SJSA1 (cell line): ENCODE measurements around the gene RBM19. TPM values are rescaled to one million over a fixed set of nuclear protein-coding genes. Genes with fewer than 3 reads are reported as not detected.
A peak's percentile ranks its signal among the peaks of the same experiment; 100 is the strongest.

ENCODE experiments used
- DNase-seq, 2 experiments: peaks; one replicate each; pipeline ENCODE4 v3.0.0-alpha.2; 2015 to 2020; ENCODE audit warnings: low spot score in 2 of 2, low read depth in 1 of 2
- H3K27ac ChIP-seq: fragments of 250-450 bp; sonication (Bioruptor Pico); 2 replicates; pipeline ENCODE4 v1.5.1; 2020; ENCODE audit warnings: mild to moderate bottlenecking, moderate library complexity
- H3K27me3 ChIP-seq: fragments of 250-450 bp; sonication (Bioruptor Pico); replicated peaks from 2 replicates; pipeline ENCODE4 v1.5.1; 2020; ENCODE audit warnings: mild to moderate bottlenecking, moderate library complexity
- H3K36me3 ChIP-seq: fragments of 250-450 bp; sonication (Bioruptor Pico); 2 replicates; pipeline ENCODE4 v1.5.1; 2020; ENCODE audit warnings: mild to moderate bottlenecking
- H3K4me1 ChIP-seq: fragments of 250-450 bp; sonication (Bioruptor Pico); replicated peaks from 2 replicates; pipeline ENCODE4 v1.6.1; 2021; ENCODE audit warnings: mild to moderate bottlenecking
- H3K4me3 ChIP-seq: fragments of 250-450 bp; sonication (Bioruptor Pico); 2 replicates; pipeline ENCODE4 v1.5.1; 2020; ENCODE audit warnings: mild to moderate bottlenecking
- H3K9me3 ChIP-seq: fragments of 250-450 bp; sonication (Bioruptor Pico); replicated peaks from 2 replicates; pipeline ENCODE4 v1.5.1; 2020; ENCODE audit warnings: mild to moderate bottlenecking
- total RNA-seq: library from RNA; depleted of rRNA; stranded (reverse); fragments of >200 nt; shearing (Covaris generic); gene quantifications from 2 replicates; pipeline ENCODE4 v1.2.3, GENCODE V29; 2014

RBM19 gene
- total RNA-seq, 1 experiment from 2014 or later: 433 TPM

GRCh38 chr12:113958108-113958507 lies 8.0 kb downstream of the RBM19 start:
- DNase-seq: peak in 1 of 2 experiments; percentile 95
- H3K4me1 ChIP-seq: peaks cover 19% of the 10 kb centered on the region
- H3K9me3 ChIP-seq: no peaks in the 10 kb centered on the region
- no peaks in the 10 kb centered on the region for H3K27me3 ChIP-seq
- H3K36me3 ChIP-seq: peaks cover 98% of the 10 kb centered on the region
- no peak overlapping the region for H3K27ac ChIP-seq
- no peak overlapping the region for H3K4me3 ChIP-seq

GRCh38 chr12:113957627-113958026 lies 8.5 kb downstream of the RBM19 start:
- H3K27me3 ChIP-seq: no peaks in the 10 kb centered on the region
- DNase-seq: peak; percentile 72 to 93

GRCh38 chr12:113955109-113955970 lies 10.8 kb downstream of the RBM19 start:
- peak; percentile 71 to 80 for DNase-seq
- no peaks in the 10 kb centered on the region for H3K4me1 ChIP-seq
- H3K27me3 ChIP-seq: no peaks in the 10 kb centered on the region
- H3K9me3 ChIP-seq: no peaks in the 10 kb centered on the region
- no peak overlapping the region for H3K4me3 ChIP-seq
- no peak overlapping the region for H3K27ac ChIP-seq
- H3K36me3 ChIP-seq: peaks cover 100% of the 10 kb centered on the region

More at GRCh38 chr12:113957627-113958026, 8.5 kb downstream of the RBM19 start:
- no peak overlapping the region for H3K27ac ChIP-seq
- H3K4me1 ChIP-seq: peaks cover 14% of the 10 kb centered on the region
- H3K4me3 ChIP-seq: no peak overlapping the region
- H3K36me3 ChIP-seq: peaks cover 98% of the 10 kb centered on the region
- no peaks in the 10 kb centered on the region for H3K9me3 ChIP-seq

- Histone ChIP-seq H3K36me3 (peaks cover 100% of the 10 kb centered on the region), H3K27me3 (no peaks in the 10 kb centered on the region), H3K4me3 (no peak overlapping the region), H3K27ac (no peak overlapping the region), H3K4me1 (no peaks in the 10 kb centered on the region), H3K9me3 (no peaks in the 10 kb centered on the region)
- peak; percentile 73 to 80 for DNase-seq
Measured at GRCh38 chr12:113954547-113954946, 11.6 kb downstream of the RBM19 start.

GRCh38 chr12:113950873-113951272 lies 15.3 kb downstream of the RBM19 start:
- H3K27me3 ChIP-seq: no peaks in the 10 kb centered on the region
- no peak overlapping the region for H3K27ac ChIP-seq
- no peaks in the 10 kb centered on the region for H3K4me1 ChIP-seq
- H3K36me3 ChIP-seq: peaks cover 100% of the 10 kb centered on the region
- no peak overlapping the region for H3K4me3 ChIP-seq
- DNase-seq: peak; percentile 69 to 74
- H3K9me3 ChIP-seq: no peaks in the 10 kb centered on the region

GRCh38 chr12:113949321-113950305 lies 16.5 kb downstream of the RBM19 start:
- H3K4me3 ChIP-seq: no peak overlapping the region
- no peaks in the 10 kb centered on the region for H3K4me1 ChIP-seq
- peaks cover 99% of the 10 kb centered on the region for H3K36me3 ChIP-seq
- peak; percentile 73 to 91 for DNase-seq
- no peak overlapping the region for H3K27ac ChIP-seq
- H3K9me3 ChIP-seq: no peaks in the 10 kb centered on the region
- no peaks in the 10 kb centered on the region for H3K27me3 ChIP-seq

GRCh38 chr12:113948151-113948914 lies 17.8 kb downstream of the RBM19 start:
- Histone ChIP-seq H3K4me1 (no peaks in the 10 kb centered on the region), H3K9me3 (no peaks in the 10 kb centered on the region), H3K27me3 (no peaks in the 10 kb centered on the region), H3K27ac (no peak overlapping the region), H3K36me3 (peaks cover 98% of the 10 kb centered on the region), H3K4me3 (no peak overlapping the region)
- DNase-seq: peak; percentile 68 to 80

GRCh38 chr12:113946175-113946574 lies 19.9 kb downstream of the RBM19 start:
- no peaks in the 10 kb centered on the region for H3K4me1 ChIP-seq
- H3K4me3 ChIP-seq: no peak overlapping the region
- H3K36me3 ChIP-seq: peaks cover 98% of the 10 kb centered on the region
- peak; percentile 73 to 94 for DNase-seq
- no peaks in the 10 kb centered on the region for H3K27me3 ChIP-seq
- H3K9me3 ChIP-seq: no peaks in the 10 kb centered on the region
- no peak overlapping the region for H3K27ac ChIP-seq

GRCh38 chr12:113945174-113946173 lies 20.7 kb downstream of the RBM19 start:
- H3K4me3 ChIP-seq: no peak overlapping the region
- H3K36me3 ChIP-seq: peaks cover 98% of the 10 kb centered on the region
- DNase-seq: peak; percentile 69 to 93
- H3K4me1 ChIP-seq: no peaks in the 10 kb centered on the region
- no peak overlapping the region for H3K27ac ChIP-seq
- no peaks in the 10 kb centered on the region for H3K27me3 ChIP-seq
- no peaks in the 10 kb centered on the region for H3K9me3 ChIP-seq

- Histone ChIP-seq H3K4me1 (no peaks in the 10 kb centered on the region), H3K27ac (no peak overlapping the region), H3K27me3 (no peaks in the 10 kb centered on the region), H3K36me3 (peaks cover 98% of the 10 kb centered on the region), H3K4me3 (no peak overlapping the region), H3K9me3 (no peaks in the 10 kb centered on the region)
- peak; percentile 73 to 95 for DNase-seq
Measured at GRCh38 chr12:113942209-113942608, 23.9 kb downstream of the RBM19 start.

- peak in 1 of 2 experiments; percentile 68 for DNase-seq
- peaks cover 98% of the 10 kb centered on the region for H3K36me3 ChIP-seq
- no peak overlapping the region for H3K4me3 ChIP-seq
- H3K27me3 ChIP-seq: no peaks in the 10 kb centered on the region
- H3K4me1 ChIP-seq: no peaks in the 10 kb centered on the region
- no peaks in the 10 kb centered on the region for H3K9me3 ChIP-seq
- no peak overlapping the region for H3K27ac ChIP-seq
Measured at GRCh38 chr12:113941208-113941486, 25.0 kb downstream of the RBM19 start.

GRCh38 chr12:113940357-113941207 lies 25.5 kb downstream of the RBM19 start:
- Histone ChIP-seq H3K4me3 (no peak overlapping the region), H3K27me3 (no peaks in the 10 kb centered on the region), H3K4me1 (no peaks in the 10 kb centered on the region), H3K9me3 (no peaks in the 10 kb centered on the region), H3K36me3 (peaks cover 98% of the 10 kb centered on the region), H3K27ac (no peak overlapping the region)
- peak; percentile 74 to 78 for DNase-seq
